Pulmonary artery endothelial cell (primary cell): ENCODE results near the gene MAN2B1. TPM values are rescaled to one million over a fixed set of nuclear protein-coding genes. Genes with fewer than 3 reads are reported as not detected.
"Not testable (repeated sequence)": the region's sequence is repeated elsewhere in the genome, so short reads cannot be mapped to it uniquely, and the experiment has no call there.

Source experiments
- DNase-seq: peaks from one replicate; pipeline ENCODE4 v3.0.0-alpha.2; 2011; ENCODE audit warnings: low read depth, low spot score
- total RNA-seq: library from RNA; depleted of rRNA; stranded (reverse); fragments of >200 nt; gene quantifications from 2 replicates; pipeline ENCODE4 v1.2.3, GENCODE V29; 2014

MAN2B1 gene
- total RNA-seq, 1 donor from 2014 or later, result 41.5 TPM

- no peak for DNase-seq
Observed at GRCh38 chr19:12660980-12661379, 5.6 kb downstream of the MAN2B1 start.

- DNase-seq, result no peak
Observed at GRCh38 chr19:12657966-12658365, 8.6 kb downstream of the MAN2B1 start.

GRCh38 chr19:12656899-12657571, 9.5 kb downstream of the MAN2B1 start:
- no peak for DNase-seq

- DNase-seq, result no peak
Observed at GRCh38 chr19:12655546-12655945, 11.0 kb downstream of the MAN2B1 start.

- no peak for DNase-seq
Observed at GRCh38 chr19:12652219-12652618, 14.3 kb downstream of the MAN2B1 start.

GRCh38 chr19:12649941-12650340, 16.6 kb downstream of the MAN2B1 start:
- DNase-seq, result no peak

- no peak for DNase-seq
Observed at GRCh38 chr19:12648088-12648487, 18.5 kb downstream of the MAN2B1 start.

- DNase-seq, result no peak
Observed at GRCh38 chr19:12647490-12648071, 19.0 kb downstream of the MAN2B1 start.

GRCh38 chr19:12647047-12647446, 19.5 kb downstream of the MAN2B1 start:
- DNase-seq, result no peak

- no peak for DNase-seq
Observed at GRCh38 chr19:12646551-12646950, 20.0 kb downstream of the MAN2B1 start.

GRCh38 chr19:12643716-12644115, 22.8 kb downstream of the MAN2B1 start:
- not testable (repeated sequence) for DNase-seq

- DNase-seq, result no peak
Observed at GRCh38 chr19:12642506-12642905, 24.0 kb downstream of the MAN2B1 start.

GRCh38 chr19:12641456-12641855, 25.1 kb downstream of the MAN2B1 start:
- no peak for DNase-seq

- peak; percentile 20 for DNase-seq
Observed at GRCh38 chr19:12639901-12640613, 26.5 kb downstream of the MAN2B1 start.

- DNase-seq, result no peak
Observed at GRCh38 chr19:12638611-12639182, 27.8 kb downstream of the MAN2B1 start.

GRCh38 chr19:12636631-12637030, 29.9 kb downstream of the MAN2B1 start:
- no peak for DNase-seq

GRCh38 chr19:12629215-12629614, 37.3 kb downstream of the MAN2B1 start:
- no peak for DNase-seq

- DNase-seq, result no peak
Observed at GRCh38 chr19:12628040-12629022, 38.2 kb downstream of the MAN2B1 start.

- DNase-seq, result no peak
Observed at GRCh38 chr19:12626958-12627357, 39.6 kb downstream of the MAN2B1 start.

- DNase-seq, result no peak
Observed at GRCh38 chr19:12623361-12624031, 43.0 kb downstream of the MAN2B1 start.
